ENCODE results near the gene PPP1R15B. TPM values are rescaled to one million over a fixed set of nuclear protein-coding genes. Genes with fewer than 3 reads are reported as not detected.

Gene PPP1R15B
- total and polyA plus RNA-seq, 4 donors = 13.0 to 54.0 (median 26.1) TPM

GRCh38 chr1:204356997-204357396 lies 54.6 kb downstream of the PPP1R15B start:
- WGBS = 89% methylated on average over 4 of the region's 4 CpGs
- Histone ChIP-seq H3K9ac (ENCODE audit: low read depth in 1 of 2, low read length in 2 of 2) (no peak overlapping the region), H3K9me3 (ENCODE audit: control insufficient read depth in 4 of 4, low read length in 3 of 4) (no peaks in the 10 kb centered on the region), H3K4me1 (ENCODE audit: control insufficient read depth in 4 of 4, insufficient read depth in 4 of 4, low read length in 3 of 4) (no peaks in the 10 kb centered on the region), H3K36me3 (ENCODE audit: control insufficient read depth in 4 of 4, insufficient read depth in 3 of 4, low read depth in 1 of 4, low read length in 3 of 4) (no peaks in the 10 kb centered on the region), H3K27ac (ENCODE audit: low read depth in 1 of 2, low read length in 2 of 2) (no peak overlapping the region), H3K27me3 (ENCODE audit: control insufficient read depth in 4 of 4, insufficient read depth in 4 of 4, low read length in 3 of 4) (no peaks in the 10 kb centered on the region), H3K4me3 (ENCODE audit: low read depth in 1 of 3, low read length in 3 of 3) (no peak overlapping the region)
- TF ChIP-seq RXRA (IDR thresholded peaks at IDR 0.05) = no peak
- no peak for TF ChIP-seq ATF3 (IDR thresholded peaks at IDR 0.05)
- no peak for DNase-seq (ENCODE audit: low spot score)

- Histone ChIP-seq H3K9ac (ENCODE audit: low read depth in 1 of 2, low read length in 2 of 2) (no peak overlapping the region), H3K27ac (ENCODE audit: low read depth in 1 of 2, low read length in 2 of 2) (no peak overlapping the region), H3K27me3 (ENCODE audit: control insufficient read depth in 4 of 4, insufficient read depth in 4 of 4, low read length in 3 of 4) (no peaks in the 10 kb centered on the region), H3K4me3 (ENCODE audit: low read depth in 1 of 3, low read length in 3 of 3) (no peak overlapping the region), H3K4me1 (ENCODE audit: control insufficient read depth in 4 of 4, insufficient read depth in 4 of 4, low read length in 3 of 4) (no peaks in the 10 kb centered on the region), H3K9me3 (ENCODE audit: control insufficient read depth in 4 of 4, low read length in 3 of 4) (no peaks in the 10 kb centered on the region), H3K36me3 (ENCODE audit: control insufficient read depth in 4 of 4, insufficient read depth in 3 of 4, low read depth in 1 of 4, low read length in 3 of 4) (no peaks in the 10 kb centered on the region)
- DNase-seq (ENCODE audit: low spot score) = no peak
- 93% methylated on average over 4 of the region's 4 CpGs for WGBS
- TF ChIP-seq SP1 (IDR thresholded peaks at IDR 0.05) (no peak), RAD21 (IDR thresholded peaks at IDR 0.05) (no peak), NR2F2 (IDR thresholded peaks at IDR 0.05) (no peak), HNF4A (conservative IDR thresholded peaks at IDR 0.05) (no peak), ATF3 (IDR thresholded peaks at IDR 0.05) (no peak), FOXA2 (IDR thresholded peaks at IDR 0.05) (no peak), REST (IDR thresholded peaks at IDR 0.05) (no peak), JUND (IDR thresholded peaks at IDR 0.05) (no peak), TAF1 (conservative IDR thresholded peaks at IDR 0.05) (no peak), EGR1 (IDR thresholded peaks at IDR 0.05; ENCODE audit: low read depth in 2 of 2) (no peak), CTCF (IDR thresholded peaks at IDR 0.05; ENCODE audit: low read depth, low read length, missing input control) (no peak), RXRA (IDR thresholded peaks at IDR 0.05) (no peak)
Measured at GRCh38 chr1:204355913-204356312, 55.7 kb downstream of the PPP1R15B start.

- Histone ChIP-seq H3K4me3 (ENCODE audit: low read depth in 1 of 3, low read length in 3 of 3) (no peak overlapping the region), H3K9ac (ENCODE audit: low read depth in 1 of 2, low read length in 2 of 2) (no peak overlapping the region), H3K9me3 (ENCODE audit: control insufficient read depth in 4 of 4, low read length in 3 of 4) (no peaks in the 10 kb centered on the region), H3K4me1 (ENCODE audit: control insufficient read depth in 4 of 4, insufficient read depth in 4 of 4, low read length in 3 of 4) (no peaks in the 10 kb centered on the region), H3K27me3 (ENCODE audit: control insufficient read depth in 4 of 4, insufficient read depth in 4 of 4, low read length in 3 of 4) (no peaks in the 10 kb centered on the region), H3K27ac (ENCODE audit: low read depth in 1 of 2, low read length in 2 of 2) (no peak overlapping the region), H3K36me3 (ENCODE audit: control insufficient read depth in 4 of 4, insufficient read depth in 3 of 4, low read depth in 1 of 4, low read length in 3 of 4) (no peaks in the 10 kb centered on the region)
- no peak for DNase-seq (ENCODE audit: low spot score)
- 79% methylated on average over 6 of the region's 6 CpGs for WGBS
- TF ChIP-seq EGR1 (IDR thresholded peaks at IDR 0.05; ENCODE audit: low read depth in 2 of 2) (no peak), RXRA (IDR thresholded peaks at IDR 0.05) (no peak), ATF3 (IDR thresholded peaks at IDR 0.05) (no peak), CTCF (IDR thresholded peaks at IDR 0.05; ENCODE audit: low read depth, low read length, missing input control) (no peak), REST (IDR thresholded peaks at IDR 0.05) (no peak), FOXA1 (IDR thresholded peaks at IDR 0.05) (no peak), FOXA2 (IDR thresholded peaks at IDR 0.05) (no peak), MAX (IDR thresholded peaks at IDR 0.05) (no peak), RAD21 (IDR thresholded peaks at IDR 0.05) (no peak)
Measured at GRCh38 chr1:204354579-204354978, 57.0 kb downstream of the PPP1R15B start.
